GM18951 (cell line): ENCODE results near the gene SLC18A3.

ENCODE experiments used
- POLR2A ChIP-seq: IDR thresholded peaks from 4 replicates; pipeline ENCODE4 v1.6.1; 2011; ENCODE audit warnings: mild to moderate bottlenecking; ENCODE audit not compliant: insufficient read length, insufficient read depth; ENCODE audit errors: extremely low read depth
- in situ Hi-C: fragments of 300-500 bp; cut with MboI; formaldehyde crosslinking; loops from one replicate; pipeline ENCODE4 v1.12.0; 2022; ENCODE audit warnings: low sequenced_read_pairs, mixed read lengths, inconsistent platforms; ENCODE audit not compliant: unreplicated experiment

SLC18A3 gene

DNA sequence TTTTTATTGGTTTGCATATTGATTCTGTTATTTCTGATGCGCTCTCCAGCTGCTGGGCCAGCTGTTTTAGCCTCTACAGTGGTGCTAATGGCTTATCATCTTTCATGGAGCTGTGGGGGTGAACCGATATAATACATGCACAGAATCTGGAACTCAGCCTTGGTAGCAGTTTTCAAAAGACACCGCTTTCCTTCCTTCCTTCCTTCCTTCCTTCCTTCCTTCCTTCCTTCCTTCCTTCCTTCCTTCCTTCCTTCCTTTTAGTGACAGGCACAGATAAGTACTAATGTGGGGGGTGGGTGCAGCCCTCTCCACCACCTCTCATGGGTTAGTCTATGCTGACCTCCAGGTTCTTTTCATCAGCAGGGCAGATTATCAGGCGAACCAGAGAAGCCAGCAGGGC, 37.4 kb downstream of the SLC18A3 start:
- TF ChIP-seq POLR2A, result no peak
- in situ Hi-C loops, result no loop called here

DNA sequence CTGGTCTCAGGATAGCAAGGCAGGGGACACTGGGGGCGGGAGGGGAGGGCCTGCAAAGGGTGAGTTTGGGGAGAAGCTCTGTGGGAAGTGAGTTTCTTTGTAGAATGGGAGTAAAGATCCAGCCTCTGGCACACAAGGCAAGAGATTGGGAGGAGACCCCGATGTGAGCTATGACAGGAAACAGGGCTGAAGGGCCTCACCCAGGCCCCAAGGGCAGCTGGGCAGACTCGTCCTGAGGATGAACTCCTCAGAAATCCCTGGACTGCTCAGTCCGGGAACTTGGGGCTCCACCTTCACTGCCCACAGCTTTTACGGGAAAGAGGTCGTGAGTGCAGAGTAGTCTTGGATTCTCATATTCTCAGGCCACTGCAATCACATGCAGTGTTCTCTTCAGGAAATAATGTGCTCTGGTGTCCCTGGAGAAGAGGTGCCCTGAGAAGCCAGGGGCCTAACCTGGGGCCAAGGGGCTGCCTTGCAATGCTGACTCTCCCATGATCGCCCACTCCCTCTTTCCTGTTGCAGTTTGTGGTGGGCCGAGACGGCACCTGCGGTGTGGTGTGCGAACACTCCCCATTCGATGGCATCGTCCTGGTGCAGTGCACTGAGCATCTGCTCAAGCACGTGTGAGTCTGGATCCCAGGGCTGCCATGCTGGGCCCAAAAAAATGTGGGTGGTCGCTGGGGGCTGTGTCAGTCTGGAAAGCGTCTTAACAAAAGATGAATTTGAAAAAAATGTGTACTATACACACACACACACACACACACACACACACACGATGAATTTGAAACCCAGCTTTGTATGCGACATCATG, 38.1 kb downstream of the SLC18A3 start:
- in situ Hi-C loops, result no loop called here
- TF ChIP-seq POLR2A, result no peak

DNA sequence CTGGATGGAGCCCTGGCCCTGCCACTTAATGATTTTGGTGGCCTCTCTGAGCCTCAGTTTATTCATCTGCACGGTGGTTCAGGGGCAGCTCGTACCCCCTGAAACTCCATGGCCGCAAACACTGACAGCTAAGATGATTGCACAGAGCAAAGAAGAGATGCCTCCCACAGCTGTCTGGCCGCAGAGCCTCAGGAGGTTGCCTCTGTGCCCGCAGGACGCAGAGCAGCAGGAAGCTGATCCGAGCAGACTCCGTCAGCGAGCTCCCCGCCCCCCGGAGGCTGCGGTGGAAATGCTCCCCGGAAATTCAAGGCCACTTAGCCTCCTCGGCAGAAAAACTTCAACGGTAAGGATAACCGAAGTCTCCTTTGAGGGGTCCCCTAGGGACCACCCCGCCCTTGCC, 39.2 kb downstream of the SLC18A3 start:
- no peak for TF ChIP-seq POLR2A
- in situ Hi-C loops, result no loop called here

DNA sequence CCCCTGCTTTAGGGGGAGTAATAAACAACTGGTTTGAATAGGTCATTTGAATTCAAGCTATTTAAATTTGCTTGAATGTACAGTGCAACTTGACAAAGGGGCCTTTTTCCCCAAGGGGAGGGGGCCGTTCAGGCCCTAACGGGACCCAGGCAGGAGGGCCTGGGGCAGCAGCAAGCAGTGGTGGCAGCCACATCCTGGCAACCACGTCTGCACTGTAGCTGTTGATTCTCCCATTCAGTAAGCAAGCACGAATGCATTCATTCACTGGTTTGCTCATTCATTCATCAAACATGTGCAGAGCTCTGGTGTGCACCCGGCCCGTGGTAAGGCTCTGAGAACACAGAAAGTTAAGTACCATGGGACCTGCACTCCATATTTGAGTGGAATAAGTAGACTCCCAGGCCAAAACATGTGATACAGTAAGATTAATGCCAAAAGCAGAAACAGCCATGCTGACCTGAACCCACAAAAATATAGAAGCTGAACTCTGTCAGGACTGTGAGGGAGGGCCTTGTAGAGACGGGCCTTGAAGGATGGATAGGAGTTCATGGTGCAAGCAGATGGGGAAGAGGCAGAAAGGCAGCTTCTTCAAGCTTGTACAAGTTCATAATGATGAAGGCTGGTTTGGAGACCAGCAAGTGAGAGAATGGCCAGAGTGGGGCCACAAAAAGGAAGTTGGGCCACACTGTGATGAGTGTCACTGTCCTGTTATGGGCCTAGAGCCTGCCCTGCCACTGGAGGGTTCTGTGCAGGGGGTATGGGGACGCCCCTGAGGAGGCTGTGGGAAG, 40.0 kb downstream of the SLC18A3 start:
- in situ Hi-C loops, result no loop called here
- TF ChIP-seq POLR2A, result no peak

DNA sequence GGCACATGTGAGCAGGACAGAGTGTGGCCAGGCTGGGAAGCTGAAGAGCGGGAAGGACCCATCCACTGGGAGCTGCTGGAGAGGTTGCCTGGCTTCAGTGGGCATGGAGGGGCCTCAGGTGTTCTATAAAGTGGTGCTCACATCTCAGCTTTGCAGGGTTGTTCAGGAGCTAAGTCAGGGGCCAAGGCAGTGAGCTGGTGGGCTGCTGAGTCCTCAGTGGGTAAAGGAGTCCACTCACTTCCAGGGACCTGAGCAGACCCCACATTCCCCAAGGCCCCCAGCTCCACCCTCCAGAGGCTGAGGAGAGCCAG, 40.6 kb downstream of the SLC18A3 start:
- no peak for TF ChIP-seq POLR2A
- in situ Hi-C loops, result no loop called here

DNA sequence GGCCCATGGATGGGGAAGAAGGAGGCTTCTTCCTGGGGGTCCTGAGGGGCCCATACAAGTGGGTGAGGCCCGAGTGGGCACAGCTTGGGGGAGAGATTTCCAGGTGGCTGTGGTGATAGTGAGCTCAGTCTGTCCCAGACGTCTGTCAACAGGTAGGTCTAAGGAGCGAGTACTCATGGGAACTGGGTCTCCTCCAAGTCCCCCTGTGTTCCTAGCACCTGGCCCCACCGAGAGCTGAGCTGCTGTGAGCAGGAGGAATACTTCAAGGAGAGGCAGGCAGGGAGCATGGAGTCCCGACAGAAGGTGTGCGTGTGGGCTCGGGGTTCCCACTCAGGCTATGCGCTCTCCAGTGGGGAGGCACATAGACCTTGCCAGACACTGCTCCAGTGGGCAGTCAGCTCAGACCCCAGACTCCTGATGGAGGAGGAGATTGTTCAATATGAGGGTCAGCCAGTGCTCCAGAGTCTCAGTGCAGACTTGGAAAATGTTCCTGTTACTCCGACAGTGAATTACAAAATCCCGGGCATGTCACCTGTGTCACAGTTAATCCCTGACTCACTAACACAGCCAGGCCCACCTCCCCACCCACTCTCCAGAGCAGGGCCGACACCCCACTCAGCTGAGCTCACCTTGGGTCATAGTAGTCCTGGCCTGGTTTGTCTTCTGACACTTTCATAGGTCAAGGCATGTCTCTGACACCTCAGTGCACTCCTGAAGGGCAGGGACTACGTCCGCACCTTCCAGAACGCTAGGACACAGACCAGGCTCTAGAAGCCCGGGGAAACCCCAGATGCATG, 41.1 kb downstream of the SLC18A3 start:
- TF ChIP-seq POLR2A, result no peak
- in situ Hi-C loops, result no loop called here

DNA sequence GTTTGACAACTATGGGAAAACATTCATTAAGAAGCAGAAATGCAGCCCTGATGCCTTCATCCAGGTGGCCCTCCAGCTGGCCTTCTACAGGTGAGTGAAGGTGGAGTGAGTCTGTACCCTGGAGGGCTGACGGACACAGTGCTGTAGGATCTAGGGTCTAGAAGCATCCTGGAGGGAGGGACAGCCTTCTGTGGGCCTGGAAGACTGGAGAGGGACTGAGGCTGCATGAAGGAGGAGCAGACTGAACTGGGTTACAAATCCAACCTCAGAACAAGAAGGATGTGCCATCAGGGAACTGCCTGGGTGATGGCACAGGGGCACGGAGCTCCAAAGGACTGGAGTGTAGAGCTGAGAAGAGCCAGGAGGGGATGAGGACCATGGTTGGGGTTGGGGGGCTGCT, 41.8 kb downstream of the SLC18A3 start:
- in situ Hi-C loops, result no loop called here
- TF ChIP-seq POLR2A, result no peak

DNA sequence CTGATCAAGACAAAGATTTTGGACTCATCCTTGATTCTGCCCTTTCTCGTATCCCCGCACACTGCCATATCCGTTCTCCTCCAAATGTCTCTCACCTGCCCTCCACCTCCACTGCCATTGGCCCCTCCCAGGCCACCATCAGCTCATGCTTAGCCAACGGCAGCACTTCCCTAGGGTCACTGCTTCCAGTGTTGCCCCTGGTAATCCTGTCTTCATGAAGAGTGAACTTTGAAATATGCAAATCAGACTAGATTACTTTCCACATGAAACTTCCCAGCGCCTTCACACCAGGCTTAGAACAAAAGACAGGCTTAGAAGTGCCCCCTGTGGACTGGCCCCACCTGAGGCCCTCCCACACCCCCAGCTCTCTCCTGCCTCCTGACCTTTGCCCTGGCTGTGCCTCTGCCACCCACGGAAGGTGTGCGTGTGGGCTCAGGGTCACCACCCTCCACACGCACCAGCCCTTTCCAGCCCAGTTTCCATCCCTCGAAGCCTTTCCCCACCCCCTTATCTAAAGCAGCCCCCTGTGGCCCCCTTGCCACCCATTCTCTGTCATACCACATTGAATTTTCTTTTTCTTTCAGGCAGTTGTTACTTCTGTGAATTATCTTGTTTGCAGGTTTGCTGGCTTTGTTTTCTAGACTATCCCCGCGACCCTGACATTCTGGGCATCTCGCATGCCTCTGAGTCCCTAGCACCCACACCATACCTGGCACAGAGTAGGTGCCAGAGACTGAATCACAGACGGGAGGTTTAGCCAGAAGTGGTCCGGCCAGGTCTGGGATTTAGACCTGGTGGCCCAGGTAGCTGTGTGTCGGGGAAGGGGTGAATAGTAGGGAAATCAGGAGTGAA, 42.5 kb downstream of the SLC18A3 start:
- in situ Hi-C loops, result no loop called here
- no peak for TF ChIP-seq POLR2A

DNA sequence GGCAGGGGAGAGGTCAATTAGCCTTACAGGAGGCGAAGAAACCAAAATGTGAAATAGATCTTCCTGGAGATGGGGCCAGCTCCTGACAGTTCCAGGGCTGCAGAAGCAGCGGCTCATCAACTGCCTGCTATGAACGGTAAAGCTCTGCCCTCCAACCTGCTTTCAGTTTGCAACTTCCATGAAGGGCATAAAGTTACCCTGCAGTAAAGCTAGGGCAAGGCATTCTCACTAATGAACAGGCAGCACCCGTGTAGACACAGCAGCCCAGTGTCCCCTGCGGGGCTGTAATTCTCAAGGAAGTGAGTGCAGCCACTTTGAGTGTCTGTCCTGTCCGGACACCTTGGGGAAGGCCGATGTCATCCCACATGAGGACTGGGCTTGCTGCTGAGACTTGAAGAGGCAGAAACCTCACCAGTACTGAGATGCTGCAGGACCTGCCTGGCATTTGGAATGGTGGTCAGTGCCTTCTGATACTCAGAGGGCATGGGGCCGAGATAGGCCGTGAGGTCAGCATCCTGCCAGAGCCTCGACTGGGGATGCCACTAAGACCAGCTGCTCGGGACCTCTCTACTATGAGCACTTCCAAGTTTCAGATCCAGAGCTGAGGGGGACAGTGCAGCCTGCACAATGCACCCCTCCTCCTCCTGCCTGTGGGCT, 43.3 kb downstream of the SLC18A3 start:
- in situ Hi-C loops, result no loop called here
- no peak for TF ChIP-seq POLR2A

DNA sequence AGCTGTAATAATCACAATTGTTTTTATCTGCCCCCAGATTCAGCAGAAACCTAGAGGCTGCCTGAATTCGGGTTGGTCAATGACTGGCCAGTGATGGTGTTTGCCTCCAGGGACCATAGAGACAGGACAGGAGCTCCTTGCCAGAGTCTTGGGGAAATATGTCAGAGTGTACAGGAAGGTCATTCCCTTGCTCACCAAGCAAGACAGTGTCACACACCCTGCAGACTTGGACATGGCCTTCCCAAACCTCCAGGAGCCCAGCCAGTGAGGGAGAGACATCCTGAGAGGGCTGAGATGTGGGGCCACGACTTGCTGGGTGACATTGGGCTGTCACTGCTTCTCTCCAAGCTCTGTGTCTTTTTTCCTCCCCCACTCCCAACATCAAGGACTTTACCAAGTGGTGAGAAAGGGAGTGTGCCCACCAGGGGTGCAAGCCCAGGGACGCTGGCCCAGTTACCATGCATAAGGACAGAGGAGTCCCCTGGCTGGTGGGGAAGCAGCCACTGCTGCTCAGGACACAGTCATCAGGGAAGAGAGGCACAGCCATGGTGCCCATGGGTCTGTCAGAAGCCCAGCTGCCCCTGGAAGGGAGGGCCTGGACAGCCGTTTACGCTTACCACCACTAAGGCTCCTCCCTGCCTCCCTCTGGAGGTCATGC, 44.1 kb downstream of the SLC18A3 start:
- no peak for TF ChIP-seq POLR2A
- in situ Hi-C loops, result no loop called here

DNA sequence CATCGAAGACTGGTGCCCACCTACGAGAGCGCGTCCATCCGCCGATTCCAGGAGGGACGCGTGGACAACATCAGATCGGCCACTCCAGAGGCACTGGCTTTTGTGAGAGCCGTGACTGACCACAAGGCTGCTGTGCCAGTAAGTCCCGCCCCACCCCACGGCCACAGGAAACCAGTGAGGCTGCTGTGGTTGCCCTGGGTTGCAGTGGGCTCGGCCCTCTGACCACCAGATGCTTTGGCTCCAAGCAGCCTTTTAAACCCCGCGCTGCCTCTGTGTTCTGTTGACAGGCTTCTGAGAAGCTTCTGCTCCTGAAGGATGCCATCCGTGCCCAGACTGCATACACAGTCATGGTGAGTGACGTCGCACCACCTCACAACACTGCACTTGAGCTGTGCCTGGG, 45.0 kb downstream of the SLC18A3 start:
- in situ Hi-C loops, result no loop called here
- no peak for TF ChIP-seq POLR2A
